ENCODE data around the gene AHRR.
"Not testable (repeated sequence)": the region's sequence is repeated elsewhere in the genome, so short reads cannot be mapped to it uniquely, and the experiment has no call there.

The AHRR gene

GRCh38 chr5:321230-321725 lies at the start of gene AHRR:
TSS of gene AHRR (plus strand) at chr5:321714. CDS start at chr5:343903, 22,189 bp downstream.
- FAIRE-seq: no peak

GRCh38 chr5:271828-272167 lies 49.7 kb upstream of the AHRR start:
- FAIRE-seq: not testable (repeated sequence)

- FAIRE-seq: not testable (repeated sequence)
These were observed 48.4 kb upstream of the AHRR start for GRCh38 chr5:273091-273490.

- not testable (repeated sequence) for FAIRE-seq
These were observed 48.0 kb upstream of the AHRR start for GRCh38 chr5:273491-273890.

GRCh38 chr5:274346-274745 lies 47.2 kb upstream of the AHRR start:
- not testable (repeated sequence) for FAIRE-seq

- no peak for FAIRE-seq
These were observed 42.9 kb upstream of the AHRR start for GRCh38 chr5:278646-279045.

- not testable (repeated sequence) for FAIRE-seq
These were observed 42.4 kb upstream of the AHRR start for GRCh38 chr5:279051-279665.

- FAIRE-seq: no peak
These were observed 35.4 kb upstream of the AHRR start for GRCh38 chr5:285991-286557.

- not testable (repeated sequence) for FAIRE-seq
These were observed 31.3 kb upstream of the AHRR start for GRCh38 chr5:290200-290599.

- not testable (repeated sequence) for FAIRE-seq
These were observed 30.2 kb upstream of the AHRR start for GRCh38 chr5:291345-291744.

GRCh38 chr5:294788-295187 lies 26.7 kb upstream of the AHRR start:
- not testable (repeated sequence) for FAIRE-seq

- not testable (repeated sequence) for FAIRE-seq
These were observed 25.3 kb upstream of the AHRR start for GRCh38 chr5:296207-296606.

GRCh38 chr5:296954-297353 lies 24.6 kb upstream of the AHRR start:
- not testable (repeated sequence) for FAIRE-seq

GRCh38 chr5:297448-297847 lies 24.1 kb upstream of the AHRR start:
- FAIRE-seq: not testable (repeated sequence)

- FAIRE-seq: not testable (repeated sequence)
These were observed 23.4 kb upstream of the AHRR start for GRCh38 chr5:297991-298736.

- FAIRE-seq: no peak
These were observed 22.8 kb upstream of the AHRR start for GRCh38 chr5:298737-299125.

GRCh38 chr5:299921-300320 lies 21.6 kb upstream of the AHRR start:
- FAIRE-seq: not testable (repeated sequence)

- not testable (repeated sequence) for FAIRE-seq
These were observed 20.7 kb upstream of the AHRR start for GRCh38 chr5:300691-301435.

GRCh38 chr5:302416-302815 lies 19.1 kb upstream of the AHRR start:
- not testable (repeated sequence) for FAIRE-seq

- no peak for FAIRE-seq
These were observed 18.5 kb upstream of the AHRR start for GRCh38 chr5:302966-303365.

- FAIRE-seq: not testable (repeated sequence)
These were observed 17.8 kb upstream of the AHRR start for GRCh38 chr5:303741-304140.

- FAIRE-seq: no peak
These were observed 16.5 kb upstream of the AHRR start for GRCh38 chr5:305050-305449.

- FAIRE-seq: no peak
These were observed 16.1 kb upstream of the AHRR start for GRCh38 chr5:305459-305858.

All from islet of Langerhans (tissue), 1 donor.